ENCODE results near the gene SYTL3. TPM values are rescaled to one million over a fixed set of nuclear protein-coding genes. Genes with fewer than 3 reads are reported as not detected.

The SYTL3 gene
- total RNA-seq, 1 experiment from 2014 or later: 0.28 TPM

- ChIA-PET CTCF (interaction anchor here (2.3 kb wide), 1 partner anchor 26 kb away, joined by 6 read pairs; no protein-coding TSS in a partner anchor), POLR2A (no interaction called here)
- H3K4me1 Mint-ChIP-seq: peaks cover 14% of the 10 kb centered on the region
- H3K9me3 Mint-ChIP-seq: no peaks in the 10 kb centered on the region
- TF ChIP-seq OVOL2 (CRISPR knock-in tag; IDR thresholded peaks at IDR 0.05; ENCODE audit: borderline replicate concordance) (no peak), E2F4 (CRISPR knock-in tag; IDR thresholded peaks at IDR 0.05; ENCODE audit: borderline replicate concordance, low read depth) (no peak), MAX (CRISPR knock-in tag; IDR thresholded peaks at IDR 0.05) (no peak), IRF1 (CRISPR knock-in tag; IDR thresholded peaks at IDR 0.05) (no peak), TP53 (CRISPR knock-in tag; IDR thresholded peaks at IDR 0.05) (no peak), ZSCAN18 (CRISPR knock-in tag; IDR thresholded peaks at IDR 0.05) (no peak), AR (CRISPR knock-in tag; IDR thresholded peaks at IDR 0.05) (no peak), ELF4 (CRISPR knock-in tag; IDR thresholded peaks at IDR 0.05; ENCODE audit: low read depth) (no peak), CDX4 (CRISPR knock-in tag; IDR thresholded peaks at IDR 0.05; ENCODE audit: borderline replicate concordance) (no peak), ERG (CRISPR knock-in tag; IDR thresholded peaks at IDR 0.05) (no peak), CTCF (IDR thresholded peaks at IDR 0.05) (no peak), SP1 (CRISPR knock-in tag; conservative IDR thresholded peaks at IDR 0.05) (no peak), SMAD4 (CRISPR knock-in tag; IDR thresholded peaks at IDR 0.05) (no peak), HMGXB4 (CRISPR knock-in tag; IDR thresholded peaks at IDR 0.05) (no peak), PRRX2 (CRISPR knock-in tag; IDR thresholded peaks at IDR 0.05) (no peak)
- H3K36me3 Mint-ChIP-seq: no peaks in the 10 kb centered on the region
- DNase-seq (ENCODE audit: low spot score) (no peak), ATAC-seq (no peak)
- H3K27me3 Mint-ChIP-seq (ENCODE audit: low read depth): peaks cover 2% of the 10 kb centered on the region; the same call in 1 of the 2 replicates
- H3K4me3 Mint-ChIP-seq: no peak overlapping the region
- H3K27ac Mint-ChIP-seq: no peak overlapping the region
Measured at GRCh38 chr6:158665332-158665731, 15.5 kb downstream of the SYTL3 start.

All from WTC11 (cell line).